ENCODE results near the gene MROH2A. TPM values are rescaled to one million over a fixed set of nuclear protein-coding genes. Genes with fewer than 3 reads are reported as not detected.

MROH2A gene
- total and polyA plus RNA-seq, 9 of the 15 experiments (the other 6 are each of a cell fraction or from before 2014, with no cell fraction given) = 0.03 TPM; not detected in 8

- TF ChIP-seq BRF2 (IDR thresholded peaks at IDR 0.05; ENCODE audit: borderline replicate concordance, insufficient read depth, insufficient read length) = no peak
- peak; percentile 52; the same call in 1 of the 2 replicates for TF ChIP-seq C11orf30 (IDR thresholded peaks at IDR 0.05; ENCODE audit: low read depth)
- TF ChIP-seq POLR2H (tag; IDR thresholded peaks at IDR 0.05; ENCODE audit: low read depth) = peak; percentile 61; the same call in 1 of the 2 replicates
- TF ChIP-seq HNRNPLL (IDR thresholded peaks at IDR 0.05; ENCODE audit: low read depth, low read length, poor library complexity, severe bottlenecking) = peak; percentile 99
- TF ChIP-seq GTF3C2 (IDR thresholded peaks at IDR 0.05; ENCODE audit: borderline replicate concordance, extremely low read depth, insufficient read length) = no peak
- TF ChIP-seq POLR2A (conservative IDR thresholded peaks at IDR 0.05) = peak; percentile 77
- 0 out of 2 replicates have a peak, but pooled peaks have one; percentile 14 for TF ChIP-seq USF2 (CRISPR knock-in tag; IDR thresholded peaks at IDR 0.05)
- peak; percentile 73; the same call in 1 of the 2 replicates for TF ChIP-seq EP400 (IDR thresholded peaks at IDR 0.05)
- no peak; the same call in 1 of the 2 replicates for TF ChIP-seq ATF1 (CRISPR knock-in tag; IDR thresholded peaks at IDR 0.05)
- TF ChIP-seq ATF1 (tag; IDR thresholded peaks at IDR 0.05) = peak; percentile 88
- peak; percentile 22; the same call in 1 of the 2 replicates for TF ChIP-seq RAD51 (IDR thresholded peaks at IDR 0.05; ENCODE audit: borderline replicate concordance, low read depth)
- TF ChIP-seq CREB3L1 (IDR thresholded peaks at IDR 0.05; ENCODE audit: borderline replicate concordance, low read depth) = peak; percentile 72; the same call in 1 of the 2 replicates
- no peak for TF ChIP-seq E2F4 (CRISPR knock-in tag; IDR thresholded peaks at IDR 0.05; ENCODE audit: low read depth)
- TF ChIP-seq PHF20 (IDR thresholded peaks at IDR 0.05; ENCODE audit: partially characterized antibody) = peak; percentile 80
- peak; percentile 86 for TF ChIP-seq RBFOX2 (IDR thresholded peaks at IDR 0.05; ENCODE audit: low read depth, low read length)
- no peak for TF ChIP-seq ZZZ3 (IDR thresholded peaks at IDR 0.05)
- peak; percentile 37; the same call in 1 of the 2 replicates for TF ChIP-seq MAX (CRISPR knock-in tag; IDR thresholded peaks at IDR 0.05)
- TF ChIP-seq ZNF778 (CRISPR knock-in tag; IDR thresholded peaks at IDR 0.05) = no peak
- TF ChIP-seq YY1 (IDR thresholded peaks at IDR 0.05; ENCODE audit: borderline replicate concordance in 1 of 3, control insufficient read depth in 1 of 3, extremely low read depth in 1 of 3, insufficient read depth in 3 of 3, insufficient read length in 1 of 3, insufficient replicate concordance in 2 of 3, low read depth in 1 of 3, low read length in 2 of 3) = peak in 1 of 3 experiments; percentile 36
These were observed 89.9 kb downstream of the MROH2A start, which contains the start of gene MSL3B (continued) for GRCh38 chr2:233867993-233868532.
